ENCODE data around the gene ZNF766. TPM values are rescaled to one million over a fixed set of nuclear protein-coding genes. Genes with fewer than 3 reads are reported as not detected.
"Not testable (repeated sequence)": the region's sequence is repeated elsewhere in the genome, so short reads cannot be mapped to it uniquely, and the experiment has no call there.

The ZNF766 gene
- total and polyA plus RNA-seq, 4 experiments from 2014 or later = 53.6 to 61.7 (median 55.9) TPM

DNA sequence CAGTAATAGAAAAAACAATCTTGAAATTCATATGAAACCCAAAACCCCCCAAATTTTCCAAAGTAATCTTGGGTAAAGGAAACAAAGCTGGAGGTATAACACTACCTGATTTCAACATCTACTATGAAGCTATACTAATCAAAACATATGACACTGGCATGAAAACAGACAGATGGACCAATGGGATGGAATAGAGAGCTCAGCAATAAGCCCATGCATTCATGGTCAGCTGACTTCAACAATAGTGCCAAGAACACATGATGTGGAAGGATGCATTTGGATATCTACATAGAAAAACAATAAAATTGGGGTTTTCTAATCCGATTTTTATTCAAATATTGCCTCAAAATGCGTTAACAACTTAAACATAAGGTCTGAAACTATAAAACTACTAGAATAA lies 32.2 kb upstream of the ZNF766 start:
- DNase-seq = no peak
- POLR2A ChIA-PET (ENCODE audit: partially characterized antibody) = interaction anchor here (1.3 to 3.2 kb wide), 2 partner anchors 8 to 97 kb away, joined by 3 to 19 read pairs; partner anchors contain the start of gene ZNF616
- intact Hi-C loops (cut with micrococcal nuclease) = loop anchor here (1.0 to 10.0 kb wide), 3 partner anchors 98 to 310 kb away; partner anchors contain the start of genes ZNF432, ZNF613 and ZNF616

DNA sequence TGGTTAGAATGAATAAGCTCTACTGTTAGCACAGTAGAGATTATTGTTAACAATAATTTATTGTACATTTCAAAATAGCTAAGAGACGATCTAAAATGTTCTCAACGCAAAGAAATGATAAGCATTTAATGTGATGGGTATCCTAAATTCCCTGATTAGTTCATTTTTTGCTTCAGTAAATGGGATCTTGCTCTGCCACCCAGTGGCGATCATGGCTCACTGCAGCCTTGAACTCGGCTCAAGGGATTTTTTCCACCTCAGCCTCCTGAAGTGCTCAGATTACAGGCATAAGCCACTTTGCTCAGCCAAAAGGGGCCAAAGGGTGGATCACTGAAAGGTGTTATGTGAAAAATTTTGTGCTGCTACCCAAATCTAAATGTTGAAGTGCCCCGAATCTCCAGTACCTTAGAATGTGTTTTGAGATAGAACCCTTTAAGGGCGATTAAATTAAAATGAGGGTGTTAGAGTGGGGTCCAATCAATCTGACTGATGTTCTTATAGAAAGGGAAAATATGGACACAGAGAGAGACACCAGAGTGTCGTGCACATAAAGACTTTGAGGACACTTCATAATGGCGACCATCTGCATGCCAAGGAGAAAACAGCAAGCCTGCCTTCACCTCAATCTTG lies 31.5 kb upstream of the ZNF766 start:
- no peaks in the 10 kb centered on the region for H3K36me3 ChIP-seq (ENCODE audit: insufficient read depth, low read length)
- ChIA-PET CTCF (ENCODE audit: partially characterized antibody) (interaction anchor here (0.7 to 4.8 kb wide), 11 partner anchors 9 to 461 kb away, joined by 3 to 68 read pairs (median 3); partner anchors contain the start of genes PPP2R1A and ZNF616), POLR2A (ENCODE audit: partially characterized antibody) (interaction anchor here (3.2 kb wide), 1 partner anchor 98 kb away, joined by 19 read pairs; the partner anchor contains the start of gene ZNF616)
- Mint-ChIP-seq H3K4me3 (no peak overlapping the region), H3K27ac (peak overlapping the region in 2 of 7 donors; percentile 1 to 46), H3K36me3 (no peaks in the 10 kb centered on the region), H3K27me3 (no peaks in the 10 kb centered on the region), H3K4me1 (peaks cover 0 to 3% (median 0%) of the 10 kb centered on the region in 4 donors), H3K9me3 (no peaks in the 10 kb centered on the region)
- intact Hi-C loops (cut with micrococcal nuclease) = loop anchor here (1.0 to 10.0 kb wide), 3 partner anchors 99 to 311 kb away; partner anchors contain the start of genes ZNF432, ZNF613 and ZNF616
- no peaks in the 10 kb centered on the region for H3K27me3 ChIP-seq (ENCODE audit: insufficient read depth, low read length)
- peak; percentile 47 to 55 (median 51) for DNase-seq
- H3K27ac ChIP-seq (ENCODE audit: low read depth, low read length) = no peak overlapping the region
- no peaks in the 10 kb centered on the region for H3K9me3 ChIP-seq (ENCODE audit: control insufficient read depth in 1 of 2, low read length in 2 of 2)
- H3K4me3 ChIP-seq (ENCODE audit: low read length in 2 of 2) = no peak overlapping the region
- H3K4me1 ChIP-seq (ENCODE audit: insufficient read depth, low read length) = no peaks in the 10 kb centered on the region

More for the DNA sequence above, 32.2 kb upstream of the ZNF766 start:
- Mint-ChIP-seq H3K27ac (no peak overlapping the region), H3K4me1 (peaks cover 0 to 3% (median 0%) of the 10 kb centered on the region in 4 donors), H3K36me3 (no peaks in the 10 kb centered on the region), H3K27me3 (no peaks in the 10 kb centered on the region), H3K4me3 (no peak overlapping the region), H3K9me3 (no peaks in the 10 kb centered on the region)
- Histone ChIP-seq H3K4me1 (ENCODE audit: insufficient read depth, low read length) (no peaks in the 10 kb centered on the region), H3K4me3 (ENCODE audit: low read length in 2 of 2) (no peak overlapping the region), H3K27ac (ENCODE audit: low read depth, low read length) (no peak overlapping the region), H3K27me3 (ENCODE audit: insufficient read depth, low read length) (no peaks in the 10 kb centered on the region), H3K9me3 (ENCODE audit: control insufficient read depth in 1 of 2, low read length in 2 of 2) (no peaks in the 10 kb centered on the region), H3K36me3 (ENCODE audit: insufficient read depth, low read length) (no peaks in the 10 kb centered on the region)
- CTCF ChIA-PET (ENCODE audit: partially characterized antibody) = interaction anchor here (0.7 to 4.8 kb wide), 12 partner anchors 8 to 460 kb away, joined by 3 to 68 read pairs (median 3); partner anchors contain the start of genes PPP2R1A and ZNF616

DNA sequence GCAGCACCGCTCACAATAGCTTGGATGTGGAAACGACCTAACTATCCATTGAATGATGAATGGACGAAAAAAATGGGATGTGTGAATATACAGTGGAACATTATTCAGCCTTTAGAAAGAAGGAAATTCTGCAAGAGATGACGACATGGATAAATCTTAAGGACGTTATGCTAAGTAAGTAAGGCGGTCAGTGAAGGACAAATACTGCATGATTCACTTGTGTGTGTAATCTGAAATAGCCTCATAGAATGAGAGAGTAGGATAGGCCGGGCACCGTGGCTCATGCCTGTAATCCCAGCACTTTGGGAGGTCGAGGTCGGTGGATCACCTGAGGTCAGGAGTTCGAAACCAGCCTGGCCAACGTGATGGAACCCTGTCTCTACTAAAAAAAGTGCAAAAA lies 25.4 kb upstream of the ZNF766 start:
- no peaks in the 10 kb centered on the region for H3K4me1 Mint-ChIP-seq
- H3K4me3 Mint-ChIP-seq = no peak overlapping the region
- no peak for DNase-seq
- Histone ChIP-seq H3K36me3 (ENCODE audit: insufficient read depth, low read length) (no peaks in the 10 kb centered on the region), H3K27me3 (ENCODE audit: insufficient read depth, low read length) (no peaks in the 10 kb centered on the region), H3K9me3 (ENCODE audit: control insufficient read depth in 1 of 2, low read length in 2 of 2) (no peaks in the 10 kb centered on the region), H3K4me3 (ENCODE audit: low read length in 2 of 2) (no peak overlapping the region), H3K4me1 (ENCODE audit: insufficient read depth, low read length) (no peaks in the 10 kb centered on the region), H3K27ac (ENCODE audit: low read depth, low read length) (no peak overlapping the region)
- intact Hi-C loops (cut with micrococcal nuclease) = no loop called here
- H3K27me3 Mint-ChIP-seq = no peaks in the 10 kb centered on the region
- no peak overlapping the region for H3K27ac Mint-ChIP-seq
- H3K36me3 Mint-ChIP-seq = no peaks in the 10 kb centered on the region
- ChIA-PET POLR2A (ENCODE audit: partially characterized antibody) (no interaction called here), CTCF (ENCODE audit: partially characterized antibody) (no interaction called here)
- no peaks in the 10 kb centered on the region for H3K9me3 Mint-ChIP-seq

DNA sequence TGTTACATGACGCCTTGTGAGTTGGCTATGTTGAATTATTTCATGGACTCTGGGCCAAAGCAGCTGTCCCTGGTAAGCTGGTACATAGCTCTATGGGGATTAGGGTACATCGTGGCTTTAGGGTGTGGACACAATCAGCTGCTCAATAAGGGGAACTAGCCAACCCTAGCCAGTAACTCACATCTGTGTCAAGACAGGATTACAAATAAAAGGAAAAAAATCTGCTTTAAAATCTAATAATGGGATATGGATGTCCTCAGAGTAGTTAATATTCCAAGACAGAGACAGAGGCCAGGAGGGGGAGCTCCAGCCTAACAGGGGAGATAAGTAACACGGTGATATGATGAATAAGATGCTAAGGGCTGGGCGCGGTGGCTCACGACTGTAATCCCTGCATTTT lies 21.1 kb upstream of the ZNF766 start:
- H3K9me3 Mint-ChIP-seq = no peaks in the 10 kb centered on the region
- H3K4me3 ChIP-seq (ENCODE audit: low read length in 2 of 2) = no peak overlapping the region
- DNase-seq = peak; percentile 43 to 66 (median 46)
- intact Hi-C loops (cut with micrococcal nuclease) = no loop called here
- H3K4me1 ChIP-seq (ENCODE audit: insufficient read depth, low read length) = no peaks in the 10 kb centered on the region
- peak overlapping the region in 2 of 7 donors; percentile 44 to 50 for H3K27ac Mint-ChIP-seq
- H3K4me1 Mint-ChIP-seq = no peaks in the 10 kb centered on the region
- H3K36me3 ChIP-seq (ENCODE audit: insufficient read depth, low read length) = no peaks in the 10 kb centered on the region
- ChIA-PET POLR2A (ENCODE audit: partially characterized antibody) (interaction anchor here (0.7 kb wide), 1 partner anchor 343 kb away, joined by 3 read pairs; no protein-coding TSS in a partner anchor), CTCF (ENCODE audit: partially characterized antibody) (interaction anchor here (0.7 to 1.3 kb wide), 4 partner anchors 17 to 501 kb away, joined by 3 to 5 read pairs (median 4); no protein-coding TSS in a partner anchor)
- no peak overlapping the region for H3K27ac ChIP-seq (ENCODE audit: low read depth, low read length)
- peaks cover 0 to 1% of the 10 kb centered on the region in 2 donors for H3K27me3 Mint-ChIP-seq
- H3K27me3 ChIP-seq (ENCODE audit: insufficient read depth, low read length) = no peaks in the 10 kb centered on the region
- peaks cover 0 to 4% of the 10 kb centered on the region in 2 donors for H3K36me3 Mint-ChIP-seq
- no peaks in the 10 kb centered on the region for H3K9me3 ChIP-seq (ENCODE audit: control insufficient read depth in 1 of 2, low read length in 2 of 2)
- H3K4me3 Mint-ChIP-seq = no peak overlapping the region

DNA sequence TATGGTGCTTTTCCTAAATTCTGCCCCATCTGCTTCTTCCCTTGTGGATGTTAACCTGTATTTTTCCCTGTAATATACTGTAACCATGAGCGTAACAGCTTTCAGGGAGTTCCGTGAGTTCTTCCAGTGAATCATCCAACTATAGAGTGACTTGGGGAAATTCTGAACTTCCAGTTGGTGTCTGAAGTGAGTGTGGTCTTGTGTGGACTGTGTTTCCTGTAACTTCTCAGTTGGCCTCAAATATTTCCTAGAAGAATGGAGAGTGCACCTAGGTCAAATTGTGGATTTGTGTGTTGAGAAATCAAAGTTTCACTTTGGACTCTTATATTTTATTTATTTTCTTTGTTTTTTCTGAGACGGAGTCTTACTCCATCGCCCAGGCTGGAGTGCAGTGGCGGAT lies 11.0 kb upstream of the ZNF766 start:
- H3K36me3 ChIP-seq (ENCODE audit: insufficient read depth, low read length) = no peaks in the 10 kb centered on the region
- H3K4me3 ChIP-seq (ENCODE audit: low read length in 2 of 2) = no peak overlapping the region
- no peaks in the 10 kb centered on the region for H3K27me3 ChIP-seq (ENCODE audit: insufficient read depth, low read length)
- no peak for DNase-seq
- Mint-ChIP-seq H3K27me3 (peaks cover 0 to 3% of the 10 kb centered on the region in 2 donors), H3K36me3 (no peaks in the 10 kb centered on the region), H3K4me1 (no peaks in the 10 kb centered on the region), H3K27ac (no peak overlapping the region), H3K4me3 (no peak overlapping the region), H3K9me3 (peaks cover 0 to 10% (median under 1%) of the 10 kb centered on the region in 8 donors)
- intact Hi-C loops (cut with micrococcal nuclease) = no loop called here
- H3K4me1 ChIP-seq (ENCODE audit: insufficient read depth, low read length) = no peaks in the 10 kb centered on the region
- H3K9me3 ChIP-seq (ENCODE audit: control insufficient read depth in 1 of 2, low read length in 2 of 2) = no peaks in the 10 kb centered on the region
- POLR2A ChIA-PET (ENCODE audit: partially characterized antibody) = no interaction called here
- H3K27ac ChIP-seq (ENCODE audit: low read depth, low read length) = no peak overlapping the region
- CTCF ChIA-PET (ENCODE audit: partially characterized antibody) = no interaction called here

DNA sequence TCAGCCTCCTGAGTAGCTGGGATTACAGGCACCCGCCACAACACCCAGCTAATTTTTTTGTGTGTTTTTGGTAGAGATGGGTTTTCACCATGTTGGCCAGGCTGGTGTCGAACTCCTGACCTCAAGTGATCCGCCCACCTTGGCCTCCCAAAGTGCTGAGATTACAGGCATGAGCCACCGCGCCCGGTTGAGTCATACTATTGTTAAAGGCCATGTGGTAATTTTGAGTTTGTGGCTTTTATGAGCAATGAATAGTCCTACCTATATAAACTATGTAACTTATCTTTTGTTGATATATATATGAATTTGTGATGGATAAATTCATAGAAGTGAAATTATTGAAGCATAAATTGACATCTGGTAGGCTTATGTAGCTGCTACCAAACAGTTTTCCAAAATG lies 3.8 kb upstream of the ZNF766 start:
- H3K4me3 ChIP-seq (ENCODE audit: low read length in 2 of 2); H3K4me3 Mint-ChIP-seq: not testable (repeated sequence)

DNA sequence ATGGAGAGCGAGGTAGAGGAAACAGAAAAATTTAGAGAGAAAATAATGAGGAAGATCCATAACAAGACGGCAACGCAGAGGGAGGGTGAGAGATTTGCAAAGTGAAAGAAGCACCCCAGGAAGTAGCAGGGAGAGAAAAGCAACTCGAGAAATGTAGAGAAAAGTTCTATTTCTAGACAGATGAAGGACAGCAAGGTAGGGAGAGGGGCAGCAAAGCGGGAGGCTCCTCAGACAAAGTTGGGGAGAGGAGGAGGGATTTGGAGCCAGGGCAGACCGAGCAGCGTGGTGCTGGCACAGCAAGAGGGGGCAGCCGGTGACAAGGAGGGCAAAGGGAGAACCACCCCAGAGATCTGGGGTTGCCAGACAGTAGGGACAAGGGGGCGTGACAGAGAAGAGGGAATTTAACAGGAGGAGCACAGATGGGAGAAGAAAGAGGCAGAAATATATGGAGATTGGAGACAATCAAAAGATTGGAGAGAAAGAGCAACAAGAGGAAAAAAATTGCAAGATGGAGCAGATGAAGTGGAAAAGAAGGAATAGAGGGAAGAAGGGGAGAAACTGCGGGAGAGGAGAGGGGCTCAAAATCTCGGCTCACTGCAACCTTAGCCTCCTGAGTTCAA lies 989 bp downstream of the ZNF766 start:
- H3K4me1 Mint-ChIP-seq = peaks cover 36 to 60% (median 45%) of the 10 kb centered on the region in 4 donors
- ChIA-PET POLR2A (ENCODE audit: partially characterized antibody) (interaction anchor here (0.6 kb wide), 2 partner anchors 26 to 81 kb away, joined by 3 read pairs; partner anchors contain the start of gene PPP2R1A), CTCF (ENCODE audit: partially characterized antibody) (no interaction called here)
- Histone ChIP-seq H3K27me3 (ENCODE audit: insufficient read depth, low read length) (no peaks in the 10 kb centered on the region), H3K4me1 (ENCODE audit: insufficient read depth, low read length) (peaks cover 42% of the 10 kb centered on the region), H3K36me3 (ENCODE audit: insufficient read depth, low read length) (peaks cover 4% of the 10 kb centered on the region), H3K27ac (ENCODE audit: low read depth, low read length) (peak overlapping the region; percentile 90), H3K9me3 (ENCODE audit: control insufficient read depth in 1 of 2, low read length in 2 of 2) (peaks cover 0 to 4% of the 10 kb centered on the region in 2 donors), H3K4me3 (ENCODE audit: low read length in 2 of 2) (peak overlapping the region; percentile 64 to 90)
- H3K27me3 Mint-ChIP-seq = no peaks in the 10 kb centered on the region
- H3K36me3 Mint-ChIP-seq = peaks cover 42 to 44% of the 10 kb centered on the region in 2 donors
- H3K27ac Mint-ChIP-seq = peak overlapping the region; percentile 93 to 98 (median 96)
- intact Hi-C loops (cut with micrococcal nuclease) = no loop called here
- peaks cover 0 to 39% (median 14%) of the 10 kb centered on the region in 8 donors for H3K9me3 Mint-ChIP-seq
- peak in 3 of 5 donors; percentile 4 to 24 (median 22) for DNase-seq
- H3K4me3 Mint-ChIP-seq = peak overlapping the region; percentile 92 to 99 (median 98)

More for the DNA sequence above, 3.8 kb upstream of the ZNF766 start:
- H3K27ac ChIP-seq (ENCODE audit: low read depth, low read length); H3K9me3 ChIP-seq (ENCODE audit: control insufficient read depth in 1 of 2, low read length in 2 of 2); DNase-seq; H3K27ac Mint-ChIP-seq; H3K27me3 Mint-ChIP-seq; POLR2A ChIA-PET (ENCODE audit: partially characterized antibody); H3K4me1 ChIP-seq (ENCODE audit: insufficient read depth, low read length); H3K9me3 Mint-ChIP-seq; H3K27me3 ChIP-seq (ENCODE audit: insufficient read depth, low read length); H3K36me3 ChIP-seq (ENCODE audit: insufficient read depth, low read length): not testable (repeated sequence)
- intact Hi-C loops (cut with micrococcal nuclease) = loop anchor here (10.0 kb wide), 1 partner anchor 341 kb away; the partner anchor contains the start of gene ZNF613
- CTCF ChIA-PET (ENCODE audit: partially characterized antibody) = interaction anchor here (1.8 kb wide), 1 partner anchor 17 kb away, joined by 4 read pairs; no protein-coding TSS in a partner anchor
- H3K36me3 Mint-ChIP-seq = peaks cover 7 to 13% of the 10 kb centered on the region in 2 donors
- H3K4me1 Mint-ChIP-seq = peaks cover 8 to 18% (median 10%) of the 10 kb centered on the region in 4 donors

Data from CD4-positive, alpha-beta memory T cell (primary cell).